GM12878 (cell line): ENCODE results near the gene MFAP4. TPM values are rescaled to one million over a fixed set of nuclear protein-coding genes. Genes with fewer than 3 reads are reported as not detected.

Experiments used
- ATAC-seq: fragments of 200-7000 bp; cut with Tn5 transposase; 3 replicates; pipeline ENCODE4 v1.9.1; 2020; ENCODE audit warnings: mild to moderate bottlenecking, moderate library complexity
- BruUV-seq: library from RNA; stranded (reverse); fragments of 400-500 nt; replicated peaks from 2 replicates; lab custom pipeline; 2021; lab: Mats Ljungman, UMichigan
- CTCF ChIA-PET: fragments of 300-600 bp; sonication (Branson Sonifier 250); formaldehyde crosslinking; extraction: SDS; loops from one replicate; lab custom pipeline; 2021; ENCODE audit warnings: inconsistent platforms; lab: Yijun Ruan, JAX
- POLR2A ChIA-PET: fragments of 350-600 bp; formaldehyde crosslinking; extraction: SDS; loops from one replicate; lab custom pipeline; 2021; ENCODE audit warnings: inconsistent platforms; lab: Charles Lee
- RAD21 ChIA-PET: fragments of 300-600 bp; sonication (Branson Sonifier 250); formaldehyde crosslinking; loops from one replicate; lab custom pipeline; 2023; ENCODE audit warnings: antibody characterized with exemption; ENCODE audit not compliant: unreplicated experiment; lab: Charles Lee
- SMC1A ChIA-PET: fragments of 300-600 bp; sonication (Branson Sonifier 250); formaldehyde crosslinking; loops from one replicate; lab custom pipeline; 2023; ENCODE audit not compliant: unreplicated experiment, uncharacterized antibody; lab: Charles Lee
- DNase-seq: peaks from one replicate; pipeline ENCODE4 v3.0.0-alpha.2; 2011; ENCODE audit warnings: low read depth, low spot score
- FAIRE-seq: peaks from 3 replicates; lab custom pipeline; 2011; peaks lifted over from hg19 to GRCh38; lab: Jason Lieb, UNC
- H2AFZ ChIP-seq: 2 replicates; pipeline ENCODE4 v1.6.0; 2011; ENCODE audit warnings: low read depth, low read length, control low read depth; ENCODE audit not compliant: control insufficient read depth
- H3K27ac ChIP-seq: 2 replicates; pipeline ENCODE4 v1.5.1; 2011; ENCODE audit warnings: control low read depth; ENCODE audit not compliant: control insufficient read depth, insufficient read depth
- H3K27me3 ChIP-seq, 2 experiments: replicated peaks in 1 of 2; 2 replicates each; pipeline versions ENCODE4 v1.6.0 to v1.6.1; 2011; ENCODE audit warnings: low read length in 1 of 2; ENCODE audit not compliant: control insufficient read depth in 2 of 2, insufficient read depth in 2 of 2
- H3K36me3 ChIP-seq, 2 experiments: 2 replicates each; pipeline ENCODE4 v1.5.1; 2011; ENCODE audit warnings: low read length in 1 of 2; ENCODE audit not compliant: control insufficient read depth in 2 of 2, insufficient read depth in 2 of 2
- H3K4me1 ChIP-seq: 2 replicates; pipeline ENCODE4 v1.6.1; 2011; ENCODE audit warnings: mild to moderate bottlenecking, low read length, moderate library complexity, mixed read lengths; ENCODE audit not compliant: control insufficient read depth, insufficient read depth
- H3K4me2 ChIP-seq: 2 replicates; pipeline ENCODE4 v1.6.0; 2011; ENCODE audit warnings: control low read depth; ENCODE audit not compliant: control insufficient read depth, insufficient read depth
- H3K4me3 ChIP-seq: fragments of 200-600 bp; sonication (generic); 2 replicates; pipeline ENCODE4 v1.5.1; 2016
- H3K79me2 ChIP-seq: 2 replicates; pipeline ENCODE4 v1.6.0; 2011; ENCODE audit warnings: low read length; ENCODE audit not compliant: control insufficient read depth, insufficient read depth
- H3K9ac ChIP-seq: 2 replicates; pipeline ENCODE4 v1.8.0; 2011; ENCODE audit warnings: low read length, control low read depth, mixed read lengths; ENCODE audit not compliant: control insufficient read depth, insufficient read depth
- H3K9me3 ChIP-seq: replicated peaks from 3 replicates; pipeline ENCODE4 v1.5.1; 2011; ENCODE audit warnings: mild to moderate bottlenecking, low read length; ENCODE audit not compliant: control insufficient read depth, insufficient read depth
- H4K20me1 ChIP-seq: 2 replicates; pipeline ENCODE4 v1.6.0; 2011; ENCODE audit not compliant: control insufficient read depth, insufficient read depth
- BCL11A ChIP-seq: IDR thresholded peaks from 2 replicates; pipeline ENCODE4 v1.6.1; 2011; ENCODE audit warnings: low read depth, low read length
- DPF2 ChIP-seq: fragments of 450-650 bp; IDR thresholded peaks from 2 replicates; pipeline ENCODE4 v1.6.1; 2017; ENCODE audit warnings: mild to moderate bottlenecking
- JUNB ChIP-seq: IDR thresholded peaks from 2 replicates; pipeline ENCODE4 v1.6.1; 2016; ENCODE audit warnings: antibody characterized with exemption, mild to moderate bottlenecking
- PAX5 ChIP-seq: IDR thresholded peaks from 2 replicates; pipeline ENCODE4 v1.6.1; 2011; ENCODE audit warnings: low read depth, low read length, borderline replicate concordance
- SP1 ChIP-seq: IDR thresholded peaks from one replicate; pipeline ENCODE4 v1.6.1; 2011; ENCODE audit warnings: low read depth, low read length
- SREBF1 ChIP-seq: IDR thresholded peaks from 2 replicates; pipeline ENCODE4 v1.6.1; 2012; ENCODE audit warnings: mild to moderate bottlenecking, low read length
- ZNF207 ChIP-seq: fragments of 450-650 bp; IDR thresholded peaks from 2 replicates; pipeline ENCODE4 v1.6.1; 2014; ENCODE audit warnings: antibody characterized with exemption, mild to moderate bottlenecking, borderline replicate concordance
- WGBS: methylation state at CpG from one replicate; pipeline ENCODE4 v1.1.6; 2016; ENCODE audit warnings: low lambda C conversion rate; ENCODE audit not compliant: insufficient replicate concordance, insufficient coverage; ENCODE audit errors: missing lambda C conversion rate; 5-methylcytosine and 5-hydroxymethylcytosine counted together
- in situ Hi-C: fragments of 300-500 bp; cut with MboI; formaldehyde crosslinking; loops from 9 replicates; pipeline ENCODE4 v1.14.3; 2018; ENCODE audit warnings: mixed read lengths
- intact Hi-C: fragments of 100-400 bp; cut with micrococcal nuclease; formaldehyde crosslinking; loops from one replicate; pipeline ENCODE4 v1.14.2; 2022; ENCODE audit not compliant: unreplicated experiment
- polyA plus RNA-seq, 11 experiments: library from polyadenylated mRNA; depleted of rRNA in 4 of 11; unstranded in 6 of 11; stranded (reverse) in 5 of 11; fragments of >200 nt; fragmentation: Nextera tagmentation in 4 of 11; fragmentation: Illumina TruSeq in 1 of 11; extraction: Ambion mirVana in 4 of 11; extraction: Trizol in 1 of 11; gene quantifications; 1 replicate in 1 of 11; 2 replicates in 10 of 11; pipeline versions ENCODE4 v1.2.1 to v1.2.3, GENCODE V29; 2011 to 2016; ENCODE audit warnings: inconsistent platforms in 2 of 11, missing spikeins in 2 of 11, low read depth in 1 of 11
- total RNA-seq, 4 experiments: library from RNA; depleted of rRNA in 3 of 4; stranded (reverse); fragments of >200 nt in 3 of 4; fragmentation: Illumina TruSeq in 1 of 4; extraction: Trizol in 1 of 4; gene quantifications; 2 replicates each; pipeline versions ENCODE4 v1.2.1 to v1.2.3, GENCODE V29; 2013 to 2021

MFAP4 gene
- total and polyA plus RNA-seq, 10 of the 15 experiments (the other 5 are each of a cell fraction or from before 2014, with no cell fraction given) = 0.08 to 0.28 (median 0.09) TPM; not detected in 7

DNA sequence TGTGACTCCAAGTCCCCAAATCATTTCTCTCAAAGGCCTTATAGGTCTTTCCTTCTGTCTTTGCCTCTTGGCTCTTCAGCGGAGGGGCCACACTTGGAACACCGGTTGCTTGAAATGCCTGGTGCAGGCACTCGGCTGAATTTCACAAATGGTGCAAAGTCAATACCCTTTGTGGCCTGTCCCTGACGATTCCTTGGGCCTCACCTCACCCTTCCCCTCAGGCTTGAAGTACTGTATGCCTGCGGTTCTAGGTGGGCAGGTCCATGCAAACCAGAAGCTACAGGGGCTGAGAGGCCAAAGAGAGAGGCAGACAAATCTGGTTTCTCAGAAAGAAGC is 20.4 kb downstream of the MFAP4 start:
- Histone ChIP-seq H3K79me2 (no peaks in the 10 kb centered on the region), H3K4me3 (no peak overlapping the region), H4K20me1 (0 out of 2 replicates have a peak, but pooled peaks cover 3% of the 10 kb centered on the region), H3K4me1 (peaks cover 24% of the 10 kb centered on the region), H2AFZ (no peak overlapping the region), H3K27ac (no peak overlapping the region), H3K4me2 (no peak overlapping the region), H3K9ac (no peak overlapping the region), H3K9me3 (no peaks in the 10 kb centered on the region), H3K27me3 (no peaks in the 10 kb centered on the region; a peak in 1 of 4 replicates), H3K36me3 (no peaks in the 10 kb centered on the region)
- TF ChIP-seq SP1 = no peak
- in situ Hi-C loops = loop anchor here (5.0 kb wide), 1 partner anchor 396 kb away; no protein-coding TSS in a partner anchor
- ATAC-seq = no peak
- ChIA-PET CTCF (interaction anchor here (1.0 kb wide), 1 partner anchor 25 kb away, joined by 3 read pairs; no protein-coding TSS in a partner anchor), RAD21 (no interaction called here), POLR2A (interaction anchor here (1.2 kb wide), 1 partner anchor 11 kb away, joined by 5 read pairs; the partner anchor contains the start of gene MAPK7), SMC1A (interaction anchor here (0.8 to 1.4 kb wide), 2 partner anchors 11 to 81 kb away, joined by 3 to 4 read pairs; partner anchors contain the start of gene MAPK7)
- no peak for FAIRE-seq
- no TSS peak for BruUV-seq
- no peak for DNase-seq
- 52% methylated on average over 5 of the region's 5 CpGs for WGBS
- intact Hi-C loops = loop anchor here (10.0 kb wide), 1 partner anchor 278 kb away; the partner anchor contains the start of gene ALDH3A2

DNA sequence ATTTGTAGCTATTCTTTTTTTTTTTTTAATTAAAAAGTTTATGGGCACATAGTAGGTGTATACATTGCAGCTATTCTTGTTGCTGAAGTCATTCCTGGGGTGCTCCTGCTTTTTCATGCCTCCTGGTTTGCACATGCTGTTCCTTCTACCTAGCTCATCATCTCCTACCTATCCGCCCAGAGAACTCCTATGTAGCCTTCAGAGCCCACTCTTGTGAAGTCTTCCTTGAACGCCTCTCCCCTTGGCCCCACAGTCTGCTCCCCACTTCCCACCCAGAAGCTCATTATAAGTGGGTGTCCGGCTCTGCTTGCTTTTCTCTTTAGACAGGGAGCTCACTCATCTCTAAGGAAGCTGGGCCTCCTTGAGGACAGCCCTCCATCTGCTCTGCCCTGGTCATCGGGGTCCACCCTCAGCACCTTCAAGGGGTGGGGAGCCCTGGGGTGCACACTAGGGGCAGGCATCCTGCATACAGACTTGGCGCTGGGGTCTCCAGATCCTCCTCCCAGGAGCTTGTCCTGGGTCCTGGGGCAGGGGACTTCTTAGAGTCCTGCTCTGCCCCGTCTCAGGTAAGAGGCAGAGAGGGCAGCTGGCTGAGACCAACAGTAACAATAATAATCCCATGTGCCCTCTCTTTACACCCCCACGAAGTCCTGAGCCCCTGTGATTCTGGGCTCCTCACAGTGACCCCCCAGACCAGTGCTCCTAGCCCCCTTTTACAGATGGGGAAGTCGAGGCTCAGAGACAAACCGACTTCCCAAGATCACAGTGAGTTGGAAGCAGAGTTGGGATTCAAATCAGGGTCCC is 21.0 kb downstream of the MFAP4 start:
- ChIA-PET POLR2A (interaction anchor here (1.2 kb wide), 1 partner anchor 12 kb away, joined by 5 read pairs; the partner anchor contains the start of gene MAPK7), SMC1A (interaction anchor here (0.8 to 1.6 kb wide), 4 partner anchors 12 to 397 kb away, joined by 3 to 4 read pairs (median 4); partner anchors contain the start of gene MAPK7), CTCF (interaction anchor here (0.6 to 4.6 kb wide), 6 partner anchors 12 to 147 kb away, joined by 3 to 66 read pairs (median 3); partner anchors contain the start of gene MAPK7), RAD21 (interaction anchor here (0.9 to 4.4 kb wide), 3 partner anchors 12 to 400 kb away, joined by 3 to 35 read pairs (median 3); partner anchors contain the start of gene MAPK7)
- in situ Hi-C loops (loop anchor here (5.0 kb wide), 1 partner anchor 396 kb away; no protein-coding TSS in a partner anchor), intact Hi-C loops (loop anchor here (10.0 kb wide), 1 partner anchor 279 kb away; the partner anchor contains the start of gene ALDH3A2)
- FAIRE-seq (no peak), ATAC-seq (no peak), DNase-seq (no peak)
- TF ChIP-seq SREBF1 = no peak
- TF ChIP-seq ZNF207 = no peak
- no peak for TF ChIP-seq BCL11A
- no peak for TF ChIP-seq JUNB
- TF ChIP-seq DPF2 = no peak
- TF ChIP-seq PAX5 = no peak
- 34% methylated on average over 9 of the region's 9 CpGs for WGBS
- Histone ChIP-seq H3K79me2 (no peaks in the 10 kb centered on the region), H3K4me3 (no peak overlapping the region), H3K9ac (no peak overlapping the region), H3K27ac (no peak overlapping the region), H3K27me3 (no peaks in the 10 kb centered on the region; a peak in 1 of 4 replicates), H3K4me2 (no peak overlapping the region), H2AFZ (no peak overlapping the region), H3K9me3 (no peaks in the 10 kb centered on the region), H3K36me3 (no peaks in the 10 kb centered on the region), H3K4me1 (peaks cover 19% of the 10 kb centered on the region), H4K20me1 (no peaks in the 10 kb centered on the region)
- no TSS peak for BruUV-seq
